HG02943 (cell line): ENCODE measurements around the gene CASQ2.

Experiments used
- ATAC-seq: cut with Tn5 transposase; IDR thresholded peaks from one replicate; pipeline ENCODE4 v1.9.1; 2021; ENCODE audit warnings: mild to moderate bottlenecking, low read depth, moderate library complexity; ENCODE audit not compliant: unreplicated experiment

CASQ2 gene

DNA sequence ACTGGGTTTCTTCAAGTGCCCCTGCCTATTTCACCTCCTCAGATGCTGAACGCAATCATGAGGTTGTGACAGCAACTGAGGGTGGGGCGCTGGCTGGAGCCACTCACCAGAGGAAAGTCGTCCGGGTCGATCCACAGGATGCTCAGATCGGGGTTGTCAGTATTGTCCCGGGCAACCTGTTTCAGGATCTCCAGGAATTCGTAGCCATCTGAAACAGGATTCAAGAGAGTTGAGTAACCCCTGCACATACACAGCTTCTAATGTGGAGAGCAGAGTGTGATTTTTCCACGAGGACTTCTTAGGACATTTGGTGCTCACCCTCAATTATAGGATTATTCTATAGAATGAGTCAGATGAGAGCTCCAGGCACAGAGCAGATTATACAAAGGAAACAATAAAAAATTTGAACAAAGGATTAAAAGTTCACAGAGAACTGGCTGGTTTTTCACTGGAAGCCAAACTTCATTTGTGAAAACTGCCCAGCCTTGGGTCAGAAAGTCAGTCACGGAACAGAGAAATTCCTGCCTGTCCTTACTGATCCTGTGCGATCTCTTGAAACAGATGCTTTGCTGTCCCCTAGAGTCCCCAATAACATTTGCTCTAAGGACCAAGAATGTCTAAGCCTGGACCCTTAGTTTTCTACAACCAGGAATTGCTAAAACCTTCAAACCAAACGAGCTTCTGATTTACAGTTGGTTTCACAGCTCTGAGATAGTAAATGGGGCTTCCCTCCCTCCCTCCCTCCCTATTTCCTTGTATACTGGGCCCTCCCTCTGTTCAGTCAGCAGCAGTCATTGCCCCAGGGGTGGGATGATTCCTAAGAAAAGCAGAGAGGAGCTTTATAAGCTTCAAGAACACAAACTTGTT lies 63.2 kb downstream of the CASQ2 start:
- no peak for ATAC-seq

DNA sequence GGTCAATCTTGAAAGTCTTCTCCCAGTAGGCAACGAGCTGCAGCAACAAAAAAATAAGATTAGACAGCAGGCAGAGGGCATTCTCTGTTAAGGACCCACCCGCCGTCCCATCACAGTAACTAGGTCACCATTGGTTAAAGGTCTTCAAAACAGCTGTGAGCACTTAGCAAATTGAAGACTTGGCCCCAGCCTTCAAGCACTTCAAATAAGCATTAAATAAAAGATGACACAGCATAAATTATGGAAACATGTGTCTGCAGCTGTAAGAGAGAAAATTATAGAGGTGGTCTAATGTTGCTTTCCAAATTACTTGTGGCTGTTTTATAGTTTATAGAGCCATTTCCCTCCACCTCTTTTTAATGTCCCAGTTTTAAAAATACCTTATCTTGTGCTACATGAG lies 65.6 kb downstream of the CASQ2 start:
- no peak for ATAC-seq

DNA sequence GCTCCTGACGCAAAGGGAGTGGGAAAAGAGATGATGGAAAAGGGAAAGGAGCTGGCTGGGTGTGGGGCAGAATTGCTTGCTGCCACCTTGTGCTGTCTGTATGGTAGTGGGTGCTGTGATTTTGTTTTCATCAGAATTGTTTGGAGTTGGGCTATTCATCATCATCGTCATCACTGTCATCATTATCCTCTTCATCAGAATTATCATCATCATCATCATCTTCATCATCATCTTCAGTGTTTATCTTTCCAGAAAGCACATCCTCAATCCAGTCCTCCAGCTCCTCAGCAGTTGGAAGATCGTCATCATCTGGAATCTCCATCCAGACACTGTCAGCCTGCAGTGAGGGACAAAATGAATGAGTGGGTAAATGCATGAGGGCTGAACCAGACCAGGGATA lies 67.4 kb downstream of the CASQ2 start:
- no peak for ATAC-seq

DNA sequence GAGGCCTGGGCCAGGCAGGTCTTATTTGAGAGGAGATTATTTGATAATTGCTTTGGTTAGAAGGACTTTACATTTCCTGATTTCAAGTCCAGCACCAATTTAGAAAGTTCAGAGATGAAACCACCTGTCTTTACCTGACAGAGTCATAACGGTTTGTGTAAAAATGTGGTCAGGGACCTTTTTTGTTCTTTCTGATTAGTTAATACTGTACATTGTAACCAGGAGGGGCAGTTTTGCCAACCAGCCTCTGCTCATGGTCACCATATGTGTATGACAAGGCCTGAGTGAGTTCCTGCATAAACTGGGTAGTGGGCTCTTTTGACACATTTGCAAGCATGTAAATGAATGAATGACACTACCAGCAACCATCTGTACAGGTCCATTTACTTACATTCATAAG lies 70.9 kb downstream of the CASQ2 start:
- ATAC-seq, result no peak

DNA sequence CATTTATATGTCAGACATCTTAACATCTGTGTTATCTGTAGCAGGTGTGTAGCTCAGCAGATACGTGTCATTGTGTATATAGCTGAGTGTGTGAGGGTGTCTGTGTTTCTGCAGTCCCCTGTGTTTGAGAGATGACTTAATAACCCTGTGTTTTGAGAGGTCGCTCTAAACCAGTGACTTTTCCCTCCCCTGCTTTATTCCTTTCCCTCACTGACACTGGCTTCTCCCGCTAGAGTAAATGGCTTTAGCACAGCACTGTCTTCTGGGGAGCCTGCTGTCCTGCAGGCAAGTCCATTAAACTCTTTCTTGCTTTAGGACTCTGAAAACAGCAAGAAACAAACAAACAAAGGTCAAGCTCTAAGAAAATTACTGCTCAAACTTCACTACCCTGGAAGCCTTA lies 73.7 kb downstream of the CASQ2 start:
- no peak for ATAC-seq

DNA sequence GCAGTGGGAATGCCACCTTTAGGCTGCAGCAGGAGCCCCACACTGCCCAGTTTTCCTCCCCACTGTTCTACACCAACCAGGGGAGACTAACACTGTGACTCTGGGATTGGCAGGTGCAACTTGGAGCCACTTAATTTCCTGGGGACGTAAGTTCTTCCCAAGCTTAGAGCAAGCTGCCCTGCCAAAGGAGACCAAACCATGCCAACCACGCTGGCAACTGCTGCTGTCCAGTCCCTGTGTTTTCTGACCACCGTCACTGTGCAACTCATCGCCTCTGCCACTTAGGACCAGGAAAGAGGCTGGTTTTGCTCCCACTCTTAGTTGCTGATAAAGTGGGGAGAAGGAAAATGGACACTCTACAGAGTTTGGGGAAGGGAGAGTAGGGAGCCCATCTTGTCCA lies 76.3 kb downstream of the CASQ2 start:
- ATAC-seq, result no peak

DNA sequence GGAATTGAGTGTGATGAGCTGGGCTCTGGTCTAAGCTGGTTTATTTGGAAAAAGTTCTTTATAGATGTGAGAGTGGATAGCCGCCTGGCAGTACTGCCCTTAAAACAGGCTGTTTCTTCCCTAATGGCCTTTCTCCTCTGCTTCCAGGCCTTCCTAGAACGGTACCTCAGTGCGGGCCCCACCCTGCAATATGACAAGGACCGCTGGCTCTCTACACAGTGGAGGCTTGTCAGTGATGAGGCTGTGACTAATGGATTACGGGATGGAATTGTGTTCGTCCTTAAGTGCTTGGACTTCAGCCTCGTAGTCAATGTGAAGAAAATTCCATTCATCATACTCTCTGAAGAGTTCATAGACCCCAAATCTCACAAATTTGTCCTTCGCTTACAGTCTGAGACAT lies 77.5 kb downstream of the CASQ2 start:
- no peak for ATAC-seq

DNA sequence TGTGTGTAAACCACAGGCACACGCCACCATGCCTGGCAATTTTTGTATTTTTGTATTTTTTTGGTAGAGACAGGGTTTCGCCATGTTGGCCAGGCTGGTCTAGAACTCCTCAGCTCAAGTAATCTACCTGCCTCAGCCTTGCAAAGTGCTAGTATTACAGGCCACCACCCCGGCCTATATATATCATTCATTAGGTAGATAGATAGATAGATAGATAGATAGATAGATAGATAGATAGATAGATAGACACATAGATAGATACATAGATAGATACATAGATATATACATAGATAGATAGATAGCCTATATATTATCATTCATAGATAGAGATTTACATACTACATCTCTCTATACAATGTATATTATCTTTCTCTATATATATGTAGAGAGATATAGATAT lies 80.8 kb downstream of the CASQ2 start:
- ATAC-seq, result no peak

DNA sequence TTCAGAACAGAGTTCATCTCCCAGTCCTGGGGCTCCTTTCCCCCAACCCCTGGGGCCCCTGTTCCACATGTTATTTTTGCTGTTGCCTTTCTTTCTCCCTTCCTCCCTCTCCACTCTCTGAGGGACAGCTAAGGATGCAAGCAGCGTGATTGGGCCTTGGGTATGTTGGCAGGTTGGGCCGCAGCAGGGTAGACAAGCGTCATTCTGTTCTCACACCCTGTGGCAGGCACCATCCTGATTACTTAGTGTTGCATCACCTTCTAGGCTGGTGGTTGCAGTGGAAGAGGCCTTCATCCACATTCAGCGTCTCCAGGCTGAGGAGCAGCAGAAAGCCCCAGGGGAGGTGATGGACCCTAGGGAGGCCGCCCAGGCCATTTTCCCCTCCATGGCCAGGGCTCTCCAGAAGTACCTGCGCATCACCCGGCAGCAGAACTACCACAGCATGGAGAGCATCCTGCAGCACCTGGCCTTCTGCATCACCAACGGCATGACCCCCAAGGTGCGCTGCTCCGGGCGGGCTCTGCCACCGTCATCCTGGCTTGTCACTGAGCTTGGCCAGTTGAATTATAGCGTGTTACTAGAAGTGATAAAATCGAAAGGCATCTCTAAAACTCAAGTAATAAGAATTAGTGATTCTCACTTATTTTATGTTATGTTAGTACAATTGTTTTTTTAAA lies 83.3 kb downstream of the CASQ2 start:
- ATAC-seq, result no peak

DNA sequence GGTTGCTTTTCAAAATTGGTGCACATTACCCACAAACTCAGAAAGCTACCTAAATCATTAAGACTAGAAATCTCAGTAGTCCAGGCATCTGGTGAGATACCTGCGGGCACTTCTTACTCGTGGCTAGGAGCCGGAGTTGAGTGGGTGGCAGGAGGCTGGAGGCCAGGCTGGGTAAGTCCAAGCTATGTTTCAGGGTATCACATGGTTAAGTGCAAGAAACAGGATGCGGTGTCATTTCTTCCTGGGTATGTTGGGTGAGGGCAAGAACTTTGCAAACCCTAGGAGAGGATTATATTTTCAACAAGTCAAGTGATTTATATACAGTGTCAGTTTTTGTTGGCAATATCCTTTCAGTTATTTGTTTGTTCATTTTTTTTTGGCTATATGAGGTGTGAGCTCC lies 85.7 kb downstream of the CASQ2 start:
- no peak for ATAC-seq

DNA sequence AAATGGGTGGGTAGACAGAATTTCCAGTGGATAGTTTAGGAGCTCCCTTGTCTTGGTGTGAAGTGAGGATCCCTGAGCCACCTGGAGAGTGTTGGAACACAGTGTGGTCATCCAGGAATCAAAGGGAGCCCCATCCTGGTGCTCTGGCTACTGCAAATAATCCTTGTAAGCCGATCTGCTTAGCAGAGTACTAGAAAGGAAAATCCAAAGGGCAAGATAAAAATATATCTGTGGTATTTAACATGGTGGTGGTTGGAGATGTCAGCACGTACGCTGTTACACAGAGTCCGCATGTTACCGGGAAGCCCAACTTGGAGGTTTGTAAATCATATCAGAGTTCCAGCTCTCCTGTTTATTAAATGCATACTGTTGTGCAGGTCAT lies 87.8 kb downstream of the CASQ2 start:
- ATAC-seq, result no peak

DNA sequence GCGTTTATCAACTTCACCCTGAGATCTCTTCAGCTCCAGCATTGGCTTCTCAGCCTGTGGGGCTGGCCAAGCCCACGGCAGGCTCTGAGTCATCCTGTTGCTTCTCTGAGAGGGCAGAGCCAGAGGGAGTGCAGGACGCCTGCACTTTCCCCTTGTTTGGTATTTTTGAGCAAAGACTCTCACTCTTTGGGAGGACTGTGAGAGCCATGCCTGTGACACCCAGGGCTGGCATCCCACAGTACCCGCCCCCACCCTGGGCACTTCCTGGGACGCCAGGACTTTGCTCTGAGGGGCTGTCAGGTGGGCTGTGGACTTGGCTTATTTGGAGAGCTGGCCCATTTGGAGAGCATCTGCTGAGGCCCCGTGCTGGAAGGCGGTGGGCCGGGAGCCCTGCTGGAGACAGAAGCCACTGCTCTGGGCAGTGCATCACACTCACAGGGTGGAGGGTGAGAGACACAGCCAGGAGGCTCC lies 89.3 kb downstream of the CASQ2 start:
- ATAC-seq, result no peak

DNA sequence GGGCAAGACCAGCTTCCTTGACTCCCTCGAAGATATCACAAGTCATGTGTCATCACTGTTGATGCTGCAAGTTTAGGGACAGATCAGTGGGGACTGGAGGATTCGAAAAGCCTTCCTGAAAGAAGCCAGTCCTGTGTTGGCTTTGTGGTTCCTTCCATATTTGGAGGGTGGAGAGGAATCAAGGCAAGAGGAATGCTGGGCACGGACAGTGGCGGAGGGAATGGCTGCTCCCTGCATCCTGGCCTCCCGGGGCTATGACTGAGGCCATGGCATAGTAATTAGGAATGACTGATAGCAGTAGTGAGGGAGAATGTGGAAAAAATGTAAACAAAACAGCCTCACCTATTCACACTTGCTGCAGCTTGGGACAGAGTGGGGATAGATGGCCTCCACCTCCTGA lies 90.4 kb downstream of the CASQ2 start:
- no peak for ATAC-seq

DNA sequence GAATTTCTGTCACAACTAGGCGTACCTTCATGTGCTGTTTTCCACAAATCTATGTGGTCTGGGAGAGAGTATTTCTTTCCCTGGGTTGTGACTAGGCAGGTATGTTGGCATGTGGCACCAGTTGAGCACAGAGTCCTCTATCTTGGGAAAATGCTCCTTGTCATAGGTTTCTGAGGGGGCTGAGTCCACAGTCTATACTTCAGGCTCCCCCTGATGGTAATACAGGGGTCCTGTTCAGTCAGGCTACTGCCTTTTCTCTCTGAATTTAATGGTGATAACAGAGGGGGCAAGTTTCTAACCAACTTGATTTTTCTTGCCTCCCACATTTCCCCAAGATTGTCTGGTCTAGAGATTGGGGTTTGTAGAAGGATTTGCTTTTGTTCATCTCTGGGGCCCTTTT lies 90.9 kb downstream of the CASQ2 start:
- ATAC-seq, result no peak

DNA sequence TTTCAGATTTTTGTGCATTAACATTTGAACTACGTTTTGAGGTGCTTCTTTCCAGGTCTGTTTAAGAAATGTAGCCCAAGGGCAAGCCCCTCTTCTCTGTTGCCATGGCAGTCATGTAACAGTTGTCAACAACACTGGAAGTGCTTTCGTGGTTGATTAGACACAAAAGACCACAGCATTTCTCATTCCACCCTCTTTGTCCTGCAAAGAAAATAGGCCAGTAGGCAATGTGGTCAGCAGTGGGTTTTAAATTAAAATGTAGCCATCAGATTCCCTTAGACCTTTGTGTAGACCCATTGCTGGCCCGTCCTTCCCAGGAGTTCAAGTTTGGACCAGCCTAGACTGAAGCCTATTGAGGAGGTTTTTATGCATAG lies 91.3 kb downstream of the CASQ2 start:
- ATAC-seq, result no peak

DNA sequence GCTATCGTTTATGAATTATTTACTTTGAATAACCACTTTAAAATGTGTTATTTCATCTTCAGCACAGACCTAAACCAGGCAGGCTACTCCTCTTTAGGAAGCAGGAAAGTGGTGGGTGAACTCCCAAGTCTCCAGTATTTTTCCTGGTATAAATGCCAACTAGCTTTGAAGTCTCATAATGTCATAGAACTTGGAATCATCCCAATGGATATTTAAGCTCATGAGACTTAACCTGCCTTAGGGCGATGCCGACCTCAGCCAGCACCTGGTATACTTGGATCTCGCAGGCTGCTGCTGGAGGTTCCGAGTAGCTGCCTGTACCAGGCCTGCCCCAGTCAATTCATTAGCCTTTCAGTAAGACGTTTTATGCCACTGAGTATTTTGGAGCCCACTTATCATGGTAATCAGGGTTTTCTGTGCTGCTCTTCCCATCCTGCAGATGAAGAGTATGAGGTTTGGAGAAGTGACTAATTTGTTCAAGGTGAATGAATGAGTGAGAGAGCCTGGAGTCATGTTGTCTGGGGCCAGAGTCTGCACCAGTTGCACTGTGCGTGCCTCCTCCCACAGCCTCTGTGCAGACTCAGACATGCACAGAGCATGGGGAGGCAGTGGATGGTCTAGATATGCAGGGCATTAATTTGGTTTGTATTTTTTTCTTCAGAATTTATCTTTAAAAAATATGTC lies 91.9 kb downstream of the CASQ2 start:
- ATAC-seq, result no peak

DNA sequence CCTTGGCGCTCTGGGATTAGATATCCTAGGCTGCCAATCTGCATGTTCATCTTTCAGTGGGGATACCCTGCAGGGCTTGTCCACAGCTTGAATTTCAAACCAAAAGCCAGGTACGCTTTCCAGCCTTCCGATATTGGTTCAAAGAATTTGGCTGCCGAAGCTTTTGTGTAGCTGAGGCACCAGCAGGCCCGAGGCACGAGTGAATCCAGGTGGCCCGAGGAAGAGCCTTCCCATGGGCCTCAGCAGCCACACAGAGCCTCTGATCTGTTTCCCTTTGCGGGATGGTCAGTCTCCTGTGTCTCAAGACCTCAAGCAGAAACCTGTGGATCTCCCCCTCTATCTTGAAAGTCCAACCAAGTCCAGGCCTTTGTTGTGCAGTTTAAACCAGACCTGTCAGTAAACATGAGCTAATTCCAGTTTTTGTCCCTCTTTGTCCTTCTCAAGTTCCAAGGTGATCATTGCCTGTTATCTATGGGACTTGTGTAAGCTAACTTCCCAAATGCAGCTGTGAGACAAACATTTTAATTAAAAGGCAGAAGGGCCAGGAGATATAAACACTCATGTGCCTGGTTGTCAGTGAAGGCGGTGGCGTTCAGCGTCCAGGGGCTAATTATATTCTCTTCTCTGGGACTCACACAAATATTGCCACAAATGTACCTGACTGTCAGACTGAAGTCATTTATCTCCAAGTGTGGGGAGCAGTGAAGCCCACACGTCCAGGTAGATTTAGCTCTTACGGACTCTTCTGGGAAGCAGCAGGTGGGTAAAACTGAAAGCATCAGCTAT lies 96.1 kb downstream of the CASQ2 start:
- no peak for ATAC-seq

DNA sequence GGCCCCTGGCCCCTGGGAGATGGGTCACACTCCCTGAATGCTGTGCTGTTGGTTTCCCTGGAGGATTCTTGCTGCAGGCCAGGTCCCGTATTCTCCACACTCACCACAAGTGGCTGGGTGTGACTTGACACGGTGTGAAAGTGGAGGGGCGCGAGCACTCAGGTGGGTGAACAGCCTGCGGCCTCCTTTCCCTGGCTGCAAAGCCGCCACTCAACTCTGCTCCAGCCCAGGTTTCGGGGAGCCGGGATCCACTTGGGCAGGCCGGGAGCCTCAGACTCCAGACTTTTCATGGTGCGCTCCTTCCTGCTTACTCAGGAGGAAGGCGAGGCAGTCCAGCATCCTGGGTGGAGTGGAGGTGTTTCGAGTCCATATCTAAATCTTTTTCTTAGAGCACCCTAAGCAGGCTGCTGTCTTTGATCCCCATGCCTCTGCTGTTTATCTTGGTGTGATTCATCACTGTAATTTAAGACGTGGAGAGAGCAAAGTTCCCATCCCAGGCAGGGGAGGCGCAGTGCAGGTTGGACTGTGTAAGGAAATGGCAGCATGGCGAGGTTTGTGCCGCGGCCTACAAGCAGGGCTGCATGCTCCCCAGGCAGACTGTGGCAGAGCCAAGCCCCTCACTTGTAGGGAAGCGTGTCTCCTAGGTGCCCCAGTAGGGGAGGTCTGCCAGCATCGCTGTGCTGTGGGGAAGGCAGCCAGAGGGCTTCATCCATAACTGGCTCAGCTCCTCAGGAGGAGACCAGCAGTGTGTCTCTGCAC lies 97.2 kb downstream of the CASQ2 start:
- no peak for ATAC-seq

DNA sequence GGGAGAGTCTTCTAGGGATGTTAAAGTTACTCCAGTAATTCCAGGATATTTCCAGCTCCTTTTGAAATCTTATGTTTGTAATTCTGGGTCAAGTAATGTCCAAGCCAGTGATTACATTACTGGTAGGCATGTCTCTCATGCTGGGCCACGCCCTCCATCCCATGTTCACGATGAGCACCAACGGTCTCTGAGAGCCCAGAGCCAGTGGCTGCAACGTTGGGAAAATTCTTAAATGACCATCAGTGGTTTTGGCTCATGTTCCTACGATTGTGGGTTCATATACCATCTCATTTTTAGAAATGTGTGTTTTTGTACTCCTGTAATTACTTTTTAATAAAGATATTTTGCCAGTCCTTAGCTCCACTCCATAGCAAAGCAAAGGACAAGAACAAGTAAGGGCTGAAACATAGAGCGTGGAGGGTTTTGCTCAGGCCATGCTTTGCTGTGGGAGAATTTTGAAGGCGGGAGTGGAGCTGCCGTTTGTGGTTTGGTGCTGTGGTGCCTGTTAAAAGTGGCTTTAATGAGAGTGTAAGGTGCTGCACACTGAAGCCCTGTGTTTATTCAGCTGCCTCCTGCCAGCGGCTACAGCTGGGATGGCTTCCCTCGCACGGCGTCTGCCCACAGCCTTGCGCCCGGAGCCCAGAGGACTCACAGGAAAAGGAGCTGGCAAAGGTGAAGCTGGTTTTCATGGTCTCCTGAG lies 97.9 kb downstream of the CASQ2 start:
- no peak for ATAC-seq
